ENCODE results near the gene GPHN.

Gene GPHN

GRCh38 chr14:67172520-67172919 lies 664.6 kb downstream of the GPHN start:
- Histone ChIP-seq H3K4me3 (no peak overlapping the region), H3K4me1 (no peaks in the 10 kb centered on the region), H3K9me3 (peaks cover 0 to 27% (median 7%) of the 10 kb centered on the region in 3 donors), H3K27ac (no peak overlapping the region), H3K36me3 (peaks cover 0 to 20% (median 7%) of the 10 kb centered on the region in 3 donors), H3K27me3 (no peaks in the 10 kb centered on the region)
- intact Hi-C loops (cut with DNase I; ENCODE audit: low total_unique reads) = no loop called here
- TF ChIP-seq CTCF (IDR thresholded peaks at IDR 0.05) = no peak
- DNase-seq = no peak

GRCh38 chr14:67173719-67174118 lies 665.8 kb downstream of the GPHN start:
- Histone ChIP-seq H3K36me3 (peaks cover 1 to 26% (median 7%) of the 10 kb centered on the region in 3 donors), H3K9me3 (peaks cover 0 to 34% (median 7%) of the 10 kb centered on the region in 3 donors), H3K4me3 (no peak overlapping the region), H3K27me3 (no peaks in the 10 kb centered on the region), H3K27ac (no peak overlapping the region), H3K4me1 (no peaks in the 10 kb centered on the region)
- TF ChIP-seq CTCF (IDR thresholded peaks at IDR 0.05) = no peak
- intact Hi-C loops (cut with DNase I; ENCODE audit: low total_unique reads) = no loop called here
- no peak for DNase-seq

- no peaks in the 10 kb centered on the region for H3K27me3 ChIP-seq
Measured at GRCh38 chr14:67186172-67186768, 678.3 kb downstream of the GPHN start.

DNA sequence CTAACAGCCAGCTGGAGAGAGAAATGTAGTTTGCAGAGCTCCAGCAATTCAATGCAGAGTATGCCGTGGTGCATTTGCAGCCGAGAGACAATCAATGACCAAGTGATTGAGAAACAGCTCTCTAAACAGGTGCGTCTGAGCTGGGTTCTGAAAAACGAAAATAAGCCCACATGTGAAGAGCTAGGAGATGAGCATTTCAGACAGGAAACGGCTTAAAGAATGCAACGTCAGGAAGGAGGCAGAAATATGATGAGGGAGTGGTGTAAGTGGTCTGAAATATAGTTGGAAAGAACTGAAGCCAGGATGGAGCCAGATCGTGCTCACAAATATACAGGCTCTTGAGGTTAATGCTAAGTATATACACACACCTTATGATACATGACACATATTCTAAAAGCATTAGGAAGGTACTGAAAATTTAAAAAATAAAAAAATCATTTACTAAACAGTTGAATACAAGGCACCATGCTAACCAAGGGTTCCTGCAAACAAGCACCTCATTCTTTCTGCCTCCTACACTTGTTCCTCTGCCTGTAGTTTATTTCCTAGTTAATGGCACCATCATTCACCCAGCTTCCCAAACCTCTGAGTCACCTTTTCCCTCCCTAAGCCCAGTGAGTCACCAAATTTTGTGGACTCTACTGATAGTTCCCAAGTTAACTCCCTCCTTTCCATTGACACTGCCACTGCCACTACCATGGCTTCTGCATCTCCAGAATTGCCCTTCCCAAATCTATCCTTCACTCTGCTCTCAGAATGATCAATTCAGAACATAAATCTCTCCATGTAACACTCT lies 679.0 kb downstream of the GPHN start:
- H3K36me3 ChIP-seq = no peaks in the 10 kb centered on the region
- no peak overlapping the region for H3K4me3 ChIP-seq
- intact Hi-C loops (cut with DNase I; ENCODE audit: low total_unique reads) = no loop called here
- peaks cover 0 to 6% (median 3%) of the 10 kb centered on the region in 4 donors for H3K4me1 ChIP-seq
- no peak for DNase-seq
- no peaks in the 10 kb centered on the region for H3K9me3 ChIP-seq
- TF ChIP-seq CTCF (IDR thresholded peaks at IDR 0.05) = no peak
- H3K27me3 ChIP-seq = no peaks in the 10 kb centered on the region
- no peak overlapping the region for H3K27ac ChIP-seq

More at GRCh38 chr14:67186172-67186768, 678.3 kb downstream of the GPHN start:
- no peak overlapping the region for H3K4me3 ChIP-seq
- peaks cover 0 to 6% (median 3%) of the 10 kb centered on the region in 4 donors for H3K4me1 ChIP-seq
- TF ChIP-seq CTCF (IDR thresholded peaks at IDR 0.05) = no peak
- no peaks in the 10 kb centered on the region for H3K9me3 ChIP-seq
- no peak for DNase-seq
- intact Hi-C loops (cut with DNase I; ENCODE audit: low total_unique reads) = no loop called here
- H3K27ac ChIP-seq = no peak overlapping the region
- peaks cover 3 to 4% (median 3%) of the 10 kb centered on the region in 3 donors for H3K36me3 ChIP-seq

DNA sequence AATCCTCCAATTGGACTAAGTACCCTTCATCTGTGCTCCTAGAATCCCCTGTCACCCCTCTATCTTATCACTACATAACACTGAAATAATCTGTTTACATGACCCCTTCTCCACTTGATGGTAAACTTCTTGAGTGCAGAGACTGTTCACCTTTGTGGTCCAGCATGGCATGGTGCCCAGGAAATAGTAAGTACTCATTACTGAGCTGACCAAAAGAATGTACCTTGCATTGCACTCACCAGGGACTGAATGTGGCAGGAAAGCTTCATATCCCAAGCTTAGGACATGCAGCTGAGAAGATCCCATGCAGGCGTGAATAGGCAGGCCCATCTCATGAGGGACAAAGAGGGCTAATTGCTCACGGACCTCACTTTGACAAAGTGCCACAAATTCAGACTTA lies 679.9 kb downstream of the GPHN start:
- H3K9me3 ChIP-seq = no peaks in the 10 kb centered on the region
- no peak overlapping the region for H3K27ac ChIP-seq
- intact Hi-C loops (cut with DNase I; ENCODE audit: low total_unique reads) = no loop called here
- no peak for DNase-seq
- no peaks in the 10 kb centered on the region for H3K27me3 ChIP-seq
- TF ChIP-seq CTCF (IDR thresholded peaks at IDR 0.05) = no peak
- H3K4me1 ChIP-seq = peaks cover 0 to 6% (median 3%) of the 10 kb centered on the region in 4 donors
- no peaks in the 10 kb centered on the region for H3K36me3 ChIP-seq
- no peak overlapping the region for H3K4me3 ChIP-seq
